B cell (primary cell): ENCODE data around the gene UGT2A3. TPM values are rescaled to one million over a fixed set of nuclear protein-coding genes. Genes with fewer than 3 reads are reported as not detected.

Experiments
- ATAC-seq: fragments of 200-7000 bp; cut with Tn5 transposase; one replicate; pipeline ENCODE4 v1.10.0; 2021; ENCODE audit warnings: low read depth, mild to moderate bottlenecking, moderate number of reproducible peaks, moderate library complexity
- CTCF ChIA-PET: fragments of 350-600 bp; sonication (Branson Sonifier 250); formaldehyde crosslinking; loops from one replicate; lab custom pipeline; 2021; ENCODE audit warnings: antibody characterized with exemption, inconsistent platforms; lab: Charles Lee
- POLR2A ChIA-PET: fragments of 350-600 bp; sonication (Branson Sonifier 250); formaldehyde crosslinking; loops from one replicate; lab custom pipeline; 2021; ENCODE audit warnings: antibody characterized with exemption; lab: Charles Lee
- DNase-seq: peaks from one replicate; pipeline ENCODE4 v3.0.0; 2013
- H2AFZ ChIP-seq: 2 replicates; pipeline ENCODE4 v1.6.1; 2012; ENCODE audit warnings: mild to moderate bottlenecking, low read depth, low read length; ENCODE audit not compliant: insufficient read depth, poor library complexity, severe bottlenecking
- H3K27ac ChIP-seq, 2 donors: 1 replicate in 1 of 2; 2 replicates in 1 of 2; pipeline ENCODE4 v1.5.1; 2012 to 2013; ENCODE audit warnings: low read length in 2 of 2, mild to moderate bottlenecking in 2 of 2, moderate library complexity in 1 of 2
- H3K27me3 ChIP-seq, 4 experiments: fragments of 200-600 bp in 1 of 4; sonication (generic) in 1 of 4; replicated peaks in 1 of 4; 1 replicate in 2 of 4; 2 replicates in 2 of 4; pipeline versions ENCODE4 v1.6.1 to v1.7.0; 2013 to 2016; ENCODE audit warnings: low read length in 3 of 4, mild to moderate bottlenecking in 2 of 4, mixed read lengths in 1 of 4, moderate library complexity in 1 of 4; ENCODE audit not compliant: insufficient read depth in 4 of 4, control insufficient read depth in 3 of 4; ENCODE audit errors: control extremely low read depth in 1 of 4
- H3K36me3 ChIP-seq, 2 experiments: replicated peaks in 1 of 2; 1 replicate in 1 of 2; 2 replicates in 1 of 2; pipeline versions ENCODE4 v1.6.1 to v1.7.1; 2013; ENCODE audit warnings: low read length in 1 of 2; ENCODE audit not compliant: insufficient read depth in 2 of 2, control insufficient read depth in 1 of 2; ENCODE audit errors: control extremely low read depth in 1 of 2, extremely low read depth in 1 of 2
- H3K4me1 ChIP-seq, 2 donors: fragments of 200-600 bp in 1 of 2; sonication (generic) in 1 of 2; 1 replicate in 1 of 2; 2 replicates in 1 of 2; pipeline versions ENCODE4 v1.5.1 to v1.6.1; 2013 to 2017; ENCODE audit warnings: low read length in 2 of 2; ENCODE audit not compliant: control insufficient read depth in 2 of 2, insufficient read depth in 2 of 2
- H3K4me2 ChIP-seq: replicated peaks from 2 replicates; pipeline ENCODE3; 2012; ENCODE audit warnings: mild to moderate bottlenecking, low read depth, low read length; ENCODE audit not compliant: poor library complexity, severe bottlenecking
- H3K4me3 ChIP-seq, 5 experiments: fragments of 200-600 bp in 1 of 5; sonication (generic) in 1 of 5; 1 replicate in 3 of 5; 2 replicates in 2 of 5; pipeline versions ENCODE4 v1.5.1 to v1.7.0; 2011 to 2016; ENCODE audit warnings: low read length in 4 of 5, mild to moderate bottlenecking in 4 of 5, low read depth in 2 of 5, control low read depth in 1 of 5, moderate library complexity in 1 of 5; ENCODE audit not compliant: insufficient read depth in 1 of 5; ENCODE audit errors: control extremely low read depth in 1 of 5, extremely low read depth in 1 of 5
- H3K79me2 ChIP-seq: fragments of 200-600 bp; sonication (generic); one replicate; pipeline ENCODE4 v1.6.0; 2016; ENCODE audit warnings: low read length; ENCODE audit not compliant: control insufficient read depth, insufficient read depth
- H3K9ac ChIP-seq: fragments of 200-600 bp; sonication (generic); 2 replicates; pipeline ENCODE4 v1.6.1; 2017; ENCODE audit warnings: mild to moderate bottlenecking, low read length, moderate library complexity
- H3K9me3 ChIP-seq, 3 donors: one replicate each; pipeline versions ENCODE4 v1.6.1 to v1.7.1; 2013; ENCODE audit warnings: low read length in 2 of 3; ENCODE audit not compliant: control insufficient read depth in 2 of 3, insufficient read depth in 1 of 3; ENCODE audit errors: control extremely low read depth in 1 of 3
- H4K20me1 ChIP-seq: 2 replicates; pipeline ENCODE4 v1.6.0; 2012; ENCODE audit warnings: mild to moderate bottlenecking, low read length; ENCODE audit not compliant: insufficient read depth, control insufficient read depth, poor library complexity, severe bottlenecking
- H3K27ac Mint-ChIP-seq: one replicate; pipeline ENCODE4 v1.8.0; 2021; ENCODE audit warnings: mixed read lengths
- H3K27me3 Mint-ChIP-seq: one replicate; pipeline ENCODE4 v1.8.0; 2021; ENCODE audit warnings: mixed read lengths
- H3K4me1 Mint-ChIP-seq: one replicate; pipeline ENCODE4 v1.8.0; 2021; ENCODE audit warnings: mixed read lengths
- H3K4me3 Mint-ChIP-seq: one replicate; pipeline ENCODE4 v1.8.0; 2021; ENCODE audit warnings: mixed read lengths
- H3K9me3 Mint-ChIP-seq: one replicate; pipeline ENCODE4 v1.8.0; 2022; ENCODE audit warnings: mixed read lengths; ENCODE audit not compliant: insufficient read depth
- CTCF ChIP-seq: fragments of 200-600 bp; IDR thresholded peaks from one replicate; pipeline ENCODE4 v1.8.0; 2022; ENCODE audit warnings: antibody characterized with exemption, mild to moderate bottlenecking
- EZH2 ChIP-seq: IDR thresholded peaks from 2 replicates; pipeline ENCODE4 v1.6.1; 2012; ENCODE audit warnings: borderline replicate concordance, low read depth, mild to moderate bottlenecking, moderate library complexity, low read length; ENCODE audit not compliant: insufficient read depth, poor library complexity, severe bottlenecking
- WGBS: methylation state at CpG from one replicate; pipeline ENCODE4 v1.1.5; 2013; ENCODE audit warnings: missing lambda C conversion rate; ENCODE audit not compliant: insufficient coverage; 5-methylcytosine and 5-hydroxymethylcytosine counted together
- intact Hi-C: fragments of 100-400 bp; cut with micrococcal nuclease; formaldehyde crosslinking; loops from one replicate; pipeline ENCODE4 v1.10.0; 2022
- polyA plus RNA-seq: library from polyadenylated mRNA; depleted of rRNA; stranded (reverse); fragments of >200 nt; gene quantifications from 2 replicates; pipeline ENCODE4 v1.2.3, GENCODE V29; 2012
- total RNA-seq, 2 donors: library from RNA; stranded (reverse); fragments of 120-200 nt in 1 of 2; gene quantifications; 1 replicate in 1 of 2; 2 replicates in 1 of 2; pipeline versions ENCODE4 v1.2.3 to v1.2.4, GENCODE V29; 2013 to 2022

The UGT2A3 gene
- total and polyA plus RNA-seq, 2 donors (not counting 1 experiment from before 2014, with no cell fraction given): not detected

- POLR2A ChIA-PET: no interaction called here
- no peaks in the 10 kb centered on the region for H3K27me3 ChIP-seq
- no peaks in the 10 kb centered on the region for H3K4me1 ChIP-seq
- no peaks in the 10 kb centered on the region for H3K27me3 Mint-ChIP-seq
- no peaks in the 10 kb centered on the region for H4K20me1 ChIP-seq
- TF ChIP-seq CTCF (no peak), EZH2 (no peak)
- no peak for ATAC-seq
- no peak overlapping the region for H3K9ac ChIP-seq
- H3K9me3 ChIP-seq: no peaks in the 10 kb centered on the region
- H3K9me3 Mint-ChIP-seq: peaks cover 3% of the 10 kb centered on the region
- no peak overlapping the region for H3K4me3 Mint-ChIP-seq
- CTCF ChIA-PET: no interaction called here
- no peak overlapping the region for H2AFZ ChIP-seq
- H3K79me2 ChIP-seq: no peaks in the 10 kb centered on the region
- no peak overlapping the region for H3K4me2 ChIP-seq
- intact Hi-C loops: no loop called here
- no peak overlapping the region for H3K27ac Mint-ChIP-seq
- no peak overlapping the region for H3K4me3 ChIP-seq
- no peak overlapping the region for H3K27ac ChIP-seq
- H3K36me3 ChIP-seq: no peaks in the 10 kb centered on the region
- no peak for DNase-seq
- no CpG with 5 or more reads among the region's 2 CpGs for WGBS
- H3K4me1 Mint-ChIP-seq: no peaks in the 10 kb centered on the region
Observed at GRCh38 chr4:68951806-68952585, 392 bp upstream of the UGT2A3 start.

GRCh38 chr4:68950033-68950432, 1.6 kb downstream of the UGT2A3 start:
- H3K9ac ChIP-seq: no peak overlapping the region
- ATAC-seq: no peak

More at GRCh38 chr4:68950033-68950432, 1.6 kb downstream of the UGT2A3 start:
- Histone ChIP-seq H3K4me3 (no peak overlapping the region), H3K4me2 (no peak overlapping the region), H3K27ac (no peak overlapping the region), H3K36me3 (no peaks in the 10 kb centered on the region), H3K79me2 (no peaks in the 10 kb centered on the region), H4K20me1 (no peaks in the 10 kb centered on the region), H3K9me3 (no peaks in the 10 kb centered on the region), H2AFZ (no peak overlapping the region), H3K27me3 (no peaks in the 10 kb centered on the region), H3K4me1 (no peaks in the 10 kb centered on the region)
- intact Hi-C loops: no loop called here
- no CpG with 5 or more reads among the region's 2 CpGs for WGBS
- H3K9me3 Mint-ChIP-seq: peaks cover 3% of the 10 kb centered on the region
- no peaks in the 10 kb centered on the region for H3K27me3 Mint-ChIP-seq
- H3K4me1 Mint-ChIP-seq: no peaks in the 10 kb centered on the region
- no peak for DNase-seq
- no peak overlapping the region for H3K4me3 Mint-ChIP-seq
- TF ChIP-seq EZH2: no peak
- no peak for TF ChIP-seq CTCF
- CTCF ChIA-PET: no interaction called here
- H3K27ac Mint-ChIP-seq: no peak overlapping the region
- POLR2A ChIA-PET: no interaction called here
